ENCODE data around the gene NFATC3. TPM values are rescaled to one million over a fixed set of nuclear protein-coding genes. Genes with fewer than 3 reads are reported as not detected.
"Not testable (repeated sequence)": the region's sequence is repeated elsewhere in the genome, so short reads cannot be mapped to it uniquely, and the experiment has no call there.

The NFATC3 gene
- total RNA-seq, 1 donor from 2014 or later: 51.8 TPM

- H3K27ac Mint-ChIP-seq: no peak overlapping the region
- H3K4me1 Mint-ChIP-seq: peaks cover 48% of the 10 kb centered on the region
- no peak for TF ChIP-seq CTCF (IDR thresholded peaks at IDR 0.05; ENCODE audit: unreplicated experiment)
- DNase-seq (ENCODE audit: low spot score in 2 of 2, unreplicated experiment in 2 of 2): no peak
- H3K27me3 Mint-ChIP-seq (ENCODE audit: low read depth): no peaks in the 10 kb centered on the region
- no peaks in the 10 kb centered on the region for H3K36me3 Mint-ChIP-seq
- no peaks in the 10 kb centered on the region for H3K9me3 Mint-ChIP-seq
- no peak overlapping the region for H3K4me3 Mint-ChIP-seq
Measured at GRCh38 chr16:68088130-68088972, 3.2 kb downstream of the NFATC3 start.

- no peak overlapping the region for H3K4me3 Mint-ChIP-seq
- H3K9me3 Mint-ChIP-seq: no peaks in the 10 kb centered on the region
- DNase-seq (ENCODE audit: low spot score in 2 of 2, unreplicated experiment in 2 of 2): no peak
- H3K27me3 Mint-ChIP-seq (ENCODE audit: low read depth): no peaks in the 10 kb centered on the region
- no peaks in the 10 kb centered on the region for H3K36me3 Mint-ChIP-seq
- H3K27ac Mint-ChIP-seq: no peak overlapping the region
- no peak for TF ChIP-seq CTCF (IDR thresholded peaks at IDR 0.05; ENCODE audit: unreplicated experiment)
- H3K4me1 Mint-ChIP-seq: peaks cover 41% of the 10 kb centered on the region
Measured at GRCh38 chr16:68089067-68089466, 3.9 kb downstream of the NFATC3 start.

- Mint-ChIP-seq H3K27ac (peak overlapping the region; percentile 43), H3K27me3 (ENCODE audit: low read depth) (no peaks in the 10 kb centered on the region), H3K4me3 (no peak overlapping the region), H3K4me1 (peaks cover 39% of the 10 kb centered on the region), H3K36me3 (no peaks in the 10 kb centered on the region), H3K9me3 (no peaks in the 10 kb centered on the region)
- no peak for DNase-seq (ENCODE audit: low spot score in 2 of 2, unreplicated experiment in 2 of 2)
- TF ChIP-seq CTCF (IDR thresholded peaks at IDR 0.05; ENCODE audit: unreplicated experiment): no peak
Measured at GRCh38 chr16:68090130-68090529, 5.0 kb downstream of the NFATC3 start.

DNA sequence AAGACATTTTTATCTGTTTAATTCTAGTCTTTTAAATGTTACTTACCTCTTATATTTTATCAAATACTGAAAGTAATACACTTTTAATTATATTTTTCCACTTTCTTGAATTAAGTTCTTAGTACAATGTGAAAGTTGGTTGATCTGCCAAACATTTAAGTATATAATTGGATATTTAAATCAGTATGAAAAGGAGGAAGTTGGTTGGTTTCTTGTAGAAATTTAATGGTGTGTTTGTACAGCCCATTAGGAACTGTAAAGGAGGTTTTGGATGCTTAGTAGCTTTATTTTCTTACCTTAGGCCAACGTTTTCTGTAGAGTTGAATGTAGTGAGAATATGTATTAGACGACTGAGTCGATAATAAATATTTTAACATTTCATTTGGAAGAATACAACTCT, 5.4 kb downstream of the NFATC3 start:
- no peak for DNase-seq (ENCODE audit: low spot score in 2 of 2, unreplicated experiment in 2 of 2)
- no peak for TF ChIP-seq CTCF (IDR thresholded peaks at IDR 0.05; ENCODE audit: unreplicated experiment)
- no peaks in the 10 kb centered on the region for H3K9me3 Mint-ChIP-seq
- H3K4me3 Mint-ChIP-seq: no peak overlapping the region
- H3K4me1 Mint-ChIP-seq: peaks cover 39% of the 10 kb centered on the region
- H3K36me3 Mint-ChIP-seq: no peaks in the 10 kb centered on the region
- peak overlapping the region; percentile 60 for H3K27ac Mint-ChIP-seq
- no peaks in the 10 kb centered on the region for H3K27me3 Mint-ChIP-seq (ENCODE audit: low read depth)

DNA sequence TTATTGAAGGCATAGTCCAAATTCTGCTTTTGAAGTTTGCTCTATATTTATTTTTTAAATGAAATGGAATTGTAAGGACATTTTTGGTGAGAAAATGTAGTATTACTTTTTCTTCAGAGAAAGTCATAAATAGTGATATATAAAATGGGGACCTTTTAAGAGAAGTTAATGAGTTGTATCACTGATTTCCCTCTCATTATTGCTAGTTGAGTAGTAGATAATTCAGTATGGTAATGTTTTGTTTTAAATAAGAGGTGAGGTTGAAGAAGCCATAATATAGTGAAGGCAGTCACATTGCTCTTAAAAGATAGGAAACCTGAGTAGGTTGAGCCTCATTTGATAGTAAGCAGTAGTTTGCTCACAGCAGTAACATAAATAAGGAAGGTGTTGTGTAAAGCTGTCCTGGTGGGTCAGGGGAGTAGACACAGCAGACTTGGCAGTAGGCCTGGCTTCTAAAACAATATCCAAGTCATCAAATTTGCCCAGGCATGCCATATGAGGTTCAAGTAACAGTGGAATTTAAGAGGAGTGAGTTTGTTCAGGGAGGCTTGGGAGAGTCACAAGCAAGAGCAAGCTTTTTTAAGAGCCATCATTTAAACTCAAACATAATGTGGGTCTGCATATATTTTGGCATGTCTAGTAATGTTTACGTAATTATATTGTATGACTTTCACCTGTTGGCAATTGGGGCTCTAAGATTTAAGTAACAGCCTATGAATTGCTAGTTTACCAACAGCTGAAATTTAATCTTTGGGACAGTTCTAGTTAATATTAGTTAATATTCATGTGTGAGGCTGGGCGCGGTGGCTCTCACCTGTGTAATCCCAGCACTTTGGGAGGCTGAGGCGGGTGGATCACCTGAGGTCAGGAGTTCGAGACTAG, 6.5 kb downstream of the NFATC3 start:
- peaks cover 36% of the 10 kb centered on the region for H3K4me1 Mint-ChIP-seq
- DNase-seq (ENCODE audit: low spot score in 2 of 2, unreplicated experiment in 2 of 2): no peak
- H3K27me3 Mint-ChIP-seq (ENCODE audit: low read depth): no peaks in the 10 kb centered on the region
- H3K9me3 Mint-ChIP-seq: no peaks in the 10 kb centered on the region
- no peak for TF ChIP-seq CTCF (IDR thresholded peaks at IDR 0.05; ENCODE audit: unreplicated experiment)
- peak overlapping the region; percentile 93 for H3K27ac Mint-ChIP-seq
- no peaks in the 10 kb centered on the region for H3K36me3 Mint-ChIP-seq
- no peak overlapping the region for H3K4me3 Mint-ChIP-seq

GRCh38 chr16:68092275-68092674, 7.1 kb downstream of the NFATC3 start:
- not testable (repeated sequence) for H3K4me3 Mint-ChIP-seq; DNase-seq (ENCODE audit: low spot score in 2 of 2, unreplicated experiment in 2 of 2); H3K36me3 Mint-ChIP-seq; H3K9me3 Mint-ChIP-seq; H3K27me3 Mint-ChIP-seq (ENCODE audit: low read depth)
- peak overlapping the region; percentile 93 for H3K27ac Mint-ChIP-seq
- peaks cover 31% of the 10 kb centered on the region for H3K4me1 Mint-ChIP-seq
